ENCODE data around the gene RNFT2. TPM values are rescaled to one million over a fixed set of nuclear protein-coding genes. Genes with fewer than 3 reads are reported as not detected.
A peak's percentile ranks its signal among the peaks of the same experiment; 100 is the strongest.

The RNFT2 gene
- total RNA-seq, 4 donors from 2014 or later: 0.55 TPM; not detected in 3

DNA sequence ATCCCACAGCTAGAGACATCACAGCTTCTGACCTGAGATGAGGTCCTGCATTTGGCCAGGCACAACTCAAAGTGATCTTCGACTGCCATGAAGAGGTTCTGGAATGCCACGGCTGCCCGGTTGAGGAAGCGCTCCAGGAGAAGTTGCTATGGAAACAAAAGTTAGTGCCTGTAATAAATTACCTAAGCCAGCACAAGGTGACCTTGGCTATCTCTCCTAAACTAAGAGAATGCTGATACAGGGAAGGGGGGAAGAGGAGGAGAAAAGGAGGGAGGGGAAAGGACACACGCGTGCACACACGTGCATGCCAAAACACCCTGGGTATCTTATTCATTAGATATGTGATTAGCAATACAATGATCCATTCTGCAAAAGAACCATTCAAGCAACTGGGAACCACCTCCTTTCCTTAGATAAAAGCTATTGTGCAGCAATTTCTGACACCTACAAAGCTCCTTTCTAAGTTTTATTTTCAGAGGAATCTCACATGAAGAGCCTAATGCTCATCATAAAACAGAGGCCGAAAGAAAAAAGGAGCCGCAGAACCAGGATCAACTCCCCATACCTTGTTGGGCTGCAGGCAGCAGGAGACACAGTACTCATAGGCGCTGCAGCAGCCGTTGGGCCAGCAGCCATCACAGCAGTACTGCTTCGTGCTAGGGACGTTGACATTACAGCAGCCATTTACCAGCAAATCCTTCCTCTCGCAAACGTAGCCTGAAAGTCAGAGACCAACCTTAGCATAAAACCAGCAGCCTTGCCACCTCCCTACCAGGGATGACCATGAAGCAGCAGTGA lies 18.2 kb upstream of the RNFT2 start:
- ATAC-seq (no peak), DNase-seq (no peak)
- peak overlapping the region; percentile 75 to 82 (median 80) for H3K27ac ChIP-seq
- in situ Hi-C loops (cut with MboI; ENCODE audit: low sequenced_read_pairs in 4 of 4): loop anchor here in 3 of 4 donors (25.0 kb wide), 3 partner anchors 242 to 733 kb away; no protein-coding TSS in a partner anchor
- intact Hi-C loops (cut with DNase I; ENCODE audit: low total_unique reads): loop anchor here (5.0 kb wide), 1 partner anchor 237 kb away; no protein-coding TSS in a partner anchor
- TF ChIP-seq POLR2A (IDR thresholded peaks at IDR 0.05): no peak
- TF ChIP-seq, protein P1, sequence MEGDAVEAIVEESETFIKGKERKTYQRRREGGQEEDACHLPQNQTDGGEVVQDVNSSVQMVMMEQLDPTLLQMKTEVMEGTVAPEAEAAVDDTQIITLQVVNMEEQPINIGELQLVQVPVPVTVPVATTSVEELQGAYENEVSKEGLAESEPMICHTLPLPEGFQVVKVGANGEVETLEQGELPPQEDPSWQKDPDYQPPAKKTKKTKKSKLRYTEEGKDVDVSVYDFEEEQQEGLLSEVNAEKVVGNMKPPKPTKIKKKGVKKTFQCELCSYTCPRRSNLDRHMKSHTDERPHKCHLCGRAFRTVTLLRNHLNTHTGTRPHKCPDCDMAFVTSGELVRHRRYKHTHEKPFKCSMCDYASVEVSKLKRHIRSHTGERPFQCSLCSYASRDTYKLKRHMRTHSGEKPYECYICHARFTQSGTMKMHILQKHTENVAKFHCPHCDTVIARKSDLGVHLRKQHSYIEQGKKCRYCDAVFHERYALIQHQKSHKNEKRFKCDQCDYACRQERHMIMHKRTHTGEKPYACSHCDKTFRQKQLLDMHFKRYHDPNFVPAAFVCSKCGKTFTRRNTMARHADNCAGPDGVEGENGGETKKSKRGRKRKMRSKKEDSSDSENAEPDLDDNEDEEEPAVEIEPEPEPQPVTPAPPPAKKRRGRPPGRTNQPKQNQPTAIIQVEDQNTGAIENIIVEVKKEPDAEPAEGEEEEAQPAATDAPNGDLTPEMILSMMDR (IDR thresholded peaks at IDR 0.05 in 4 of 5, conservative IDR thresholded peaks at IDR 0.05 in 1 of 5): no peak
- H3K4me3 ChIP-seq: no peak overlapping the region
- peaks cover 41 to 42% of the 10 kb centered on the region in 2 donors for H3K4me1 ChIP-seq
- no peaks in the 10 kb centered on the region for H3K27me3 ChIP-seq
- H3K36me3 ChIP-seq: peaks cover 0 to 6% of the 10 kb centered on the region in 2 donors
- H3K9me3 ChIP-seq: no peaks in the 10 kb centered on the region

DNA sequence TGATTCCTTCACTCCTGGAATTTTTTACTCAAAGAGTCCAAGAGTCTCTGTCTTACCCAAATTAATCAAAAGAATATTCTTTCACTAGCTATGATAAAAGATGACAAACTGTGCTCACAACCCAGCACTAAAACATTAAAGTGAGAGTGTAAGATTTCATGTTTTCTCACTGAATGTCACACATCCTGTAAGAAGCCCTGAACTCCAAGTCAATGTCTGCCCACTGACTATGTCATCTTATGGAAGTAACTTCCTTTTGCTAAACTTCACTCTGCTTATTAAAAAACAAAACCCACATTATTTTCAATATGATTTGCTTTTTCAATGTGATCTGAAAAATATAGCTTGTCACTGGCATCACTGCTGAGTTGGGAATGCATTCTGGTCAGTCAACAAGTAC lies 15.9 kb upstream of the RNFT2 start:
- ATAC-seq (no peak), DNase-seq (no peak)
- Histone ChIP-seq H3K27me3 (no peaks in the 10 kb centered on the region), H3K4me3 (no peak overlapping the region), H3K4me1 (peaks cover 30 to 36% of the 10 kb centered on the region in 2 donors), H3K36me3 (peaks cover 0 to 6% of the 10 kb centered on the region in 2 donors), H3K27ac (no peak overlapping the region), H3K9me3 (no peaks in the 10 kb centered on the region)
- in situ Hi-C loops (cut with MboI; ENCODE audit: low sequenced_read_pairs in 4 of 4): loop anchor here in 3 of 4 donors (25.0 kb wide), 3 partner anchors 240 to 735 kb away; no protein-coding TSS in a partner anchor
- TF ChIP-seq, protein P1 (IDR thresholded peaks at IDR 0.05 in 4 of 5, conservative IDR thresholded peaks at IDR 0.05 in 1 of 5): no peak
- no peak for TF ChIP-seq POLR2A (IDR thresholded peaks at IDR 0.05)
- intact Hi-C loops (cut with DNase I; ENCODE audit: low total_unique reads): no loop called here

DNA sequence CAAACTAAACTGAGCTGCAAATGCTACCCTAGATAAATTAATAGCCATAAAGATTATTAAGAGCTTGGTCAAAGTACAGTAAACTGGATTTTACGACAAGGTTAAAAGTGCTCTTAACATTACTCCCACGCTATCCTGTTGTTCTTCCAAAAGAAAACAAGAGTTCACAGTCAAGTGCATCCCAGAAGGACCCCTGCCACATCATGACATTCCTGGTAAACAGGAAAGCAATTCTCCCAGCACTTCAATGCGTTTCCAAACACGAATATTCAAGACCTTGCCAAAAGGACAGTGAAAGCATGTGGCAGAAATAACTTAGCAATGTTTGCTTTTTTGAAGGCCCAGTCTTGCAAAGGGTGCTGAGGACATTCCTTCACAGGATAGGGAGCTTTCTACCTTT lies 11.4 kb upstream of the RNFT2 start:
- intact Hi-C loops (cut with DNase I; ENCODE audit: low total_unique reads): no loop called here
- no peak for ATAC-seq
- in situ Hi-C loops (cut with MboI; ENCODE audit: low sequenced_read_pairs in 4 of 4): no loop called here
- Histone ChIP-seq H3K27ac (no peak overlapping the region), H3K4me3 (no peak overlapping the region), H3K27me3 (no peaks in the 10 kb centered on the region), H3K9me3 (no peaks in the 10 kb centered on the region), H3K36me3 (peaks cover 0 to 6% of the 10 kb centered on the region in 2 donors), H3K4me1 (peaks cover 0 to 5% of the 10 kb centered on the region in 2 donors)
- DNase-seq: no peak
- no peak for TF ChIP-seq POLR2A (IDR thresholded peaks at IDR 0.05)
- TF ChIP-seq, protein P1 (IDR thresholded peaks at IDR 0.05 in 4 of 5, conservative IDR thresholded peaks at IDR 0.05 in 1 of 5): no peak

DNA sequence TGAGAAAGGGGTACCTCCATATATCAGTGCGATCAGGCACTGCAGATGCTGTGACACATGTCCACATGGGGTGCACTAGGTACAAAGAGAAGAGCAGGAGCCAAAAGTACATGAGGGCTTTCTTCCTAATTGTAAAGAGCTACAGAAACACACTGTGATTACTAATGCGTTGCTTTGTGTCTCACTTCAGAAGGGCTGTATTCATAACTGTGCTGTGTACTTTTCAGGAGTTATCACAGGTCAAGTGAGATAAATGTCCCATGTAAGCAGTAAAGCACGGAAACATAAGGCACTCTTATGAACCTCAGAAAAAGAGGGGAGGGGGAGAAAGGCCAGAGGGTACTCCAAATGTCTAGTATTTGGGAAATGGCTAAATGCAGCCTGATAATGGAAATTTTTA lies 10.9 kb upstream of the RNFT2 start:
- in situ Hi-C loops (cut with MboI; ENCODE audit: low sequenced_read_pairs in 4 of 4): no loop called here
- no peak for ATAC-seq

More for the DNA sequence above, 10.9 kb upstream of the RNFT2 start:
- H3K27me3 ChIP-seq: no peaks in the 10 kb centered on the region
- no peak for DNase-seq
- TF ChIP-seq, protein P1 (IDR thresholded peaks at IDR 0.05 in 4 of 5, conservative IDR thresholded peaks at IDR 0.05 in 1 of 5): no peak
- no peak for TF ChIP-seq POLR2A (IDR thresholded peaks at IDR 0.05)
- peaks cover 0 to 6% of the 10 kb centered on the region in 2 donors for H3K36me3 ChIP-seq
- no peak overlapping the region for H3K4me3 ChIP-seq
- no peak overlapping the region for H3K27ac ChIP-seq
- peaks cover 0 to 5% of the 10 kb centered on the region in 2 donors for H3K4me1 ChIP-seq
- intact Hi-C loops (cut with DNase I; ENCODE audit: low total_unique reads): no loop called here
- H3K9me3 ChIP-seq: no peaks in the 10 kb centered on the region
